Hepatic stellate cell (primary cell): ENCODE measurements around the gene ANKEF1.
"Not testable (repeated sequence)": the region's sequence is repeated elsewhere in the genome, so short reads cannot be mapped to it uniquely, and the experiment has no call there.

Experiments used
- DNase-seq: peaks from one replicate; pipeline ENCODE4 v3.0.0; 2011; ENCODE audit warnings: low spot score

Gene ANKEF1

DNA sequence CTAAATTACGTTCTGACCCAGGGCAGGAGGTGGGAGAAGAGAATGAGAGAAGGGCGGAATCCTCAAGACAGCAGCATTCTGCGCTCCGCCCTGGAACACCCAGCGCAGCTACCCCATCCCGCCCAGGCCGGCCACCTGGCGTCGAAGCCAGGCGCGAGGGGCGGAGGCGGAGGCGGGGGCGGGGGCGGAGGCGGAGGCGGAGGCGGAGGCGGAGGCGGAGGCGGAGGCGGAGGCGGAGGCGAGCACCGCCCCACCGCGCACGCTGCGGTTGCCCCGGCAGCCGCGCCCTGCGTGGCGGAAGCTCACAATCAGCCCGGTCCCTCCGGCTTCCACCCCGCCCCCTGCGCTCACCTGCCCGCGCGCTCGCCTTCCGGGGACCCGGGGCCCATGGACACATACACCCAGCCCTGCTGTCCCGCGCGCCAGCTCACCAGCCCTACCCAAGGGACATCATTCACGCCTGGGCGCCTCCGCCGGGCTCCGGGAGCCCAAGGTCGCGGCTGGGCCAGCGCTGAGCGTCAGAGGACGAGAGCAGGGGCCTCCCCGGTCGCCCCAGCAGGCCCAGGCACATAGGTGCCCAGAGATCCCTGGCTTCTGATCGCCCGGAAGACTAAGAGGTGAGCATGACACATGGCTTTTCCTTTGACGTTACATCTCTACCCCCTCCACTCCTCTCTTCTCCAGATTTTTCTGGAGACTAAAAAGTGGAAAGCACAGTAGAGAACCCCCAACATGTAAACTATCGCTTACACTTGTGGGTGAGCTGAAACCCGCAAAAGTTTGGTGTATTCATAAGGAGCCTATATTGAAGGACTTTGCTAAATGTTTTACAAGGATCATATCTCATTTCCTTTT is at the start of gene ANKEF1:
Gene ANKEF1, plus strand, starts transcription at position 271 of the 855 bp plus-strand sequence. CDS start 3,315 bp downstream, outside the sequence.
- peak; percentile 55 for DNase-seq

DNA sequence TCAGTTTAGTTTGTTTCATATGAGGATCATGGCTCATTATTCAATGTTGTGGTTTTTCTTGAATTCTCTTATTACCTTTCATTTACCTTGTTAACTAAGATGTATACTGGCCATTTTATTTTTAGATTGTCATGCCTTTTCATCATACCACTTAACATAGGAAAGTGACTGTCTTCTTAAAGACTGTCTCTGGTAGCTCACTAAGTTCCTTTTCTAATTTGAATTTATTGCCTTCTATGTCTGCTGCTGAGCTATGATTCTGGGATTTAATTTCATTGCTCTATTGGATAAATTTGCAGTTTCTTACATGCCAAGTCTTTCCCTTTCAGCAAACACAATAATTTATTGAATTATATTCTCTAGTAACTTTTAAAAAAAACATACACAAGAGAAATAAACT is 49.5 kb upstream of the ANKEF1 start:
- DNase-seq = no peak

DNA sequence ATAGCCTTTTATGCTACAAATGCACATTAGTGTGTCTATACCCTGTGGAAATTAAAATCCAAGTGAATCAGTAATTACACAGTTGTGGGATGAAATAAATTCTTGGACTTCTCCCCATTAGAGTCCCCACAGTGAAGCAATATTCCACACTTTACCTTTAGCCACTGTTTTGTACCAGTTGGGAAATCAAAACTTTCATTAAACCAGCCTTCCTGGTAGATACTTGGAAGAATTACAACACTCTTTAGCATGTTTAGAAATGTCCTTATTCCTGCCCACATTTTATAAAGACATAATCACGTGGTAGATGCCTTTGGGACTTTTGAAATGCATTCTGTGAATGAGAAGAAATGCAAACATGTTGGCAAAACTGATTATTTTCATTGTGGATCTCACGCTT is 49.0 kb upstream of the ANKEF1 start:
- no peak for DNase-seq

DNA sequence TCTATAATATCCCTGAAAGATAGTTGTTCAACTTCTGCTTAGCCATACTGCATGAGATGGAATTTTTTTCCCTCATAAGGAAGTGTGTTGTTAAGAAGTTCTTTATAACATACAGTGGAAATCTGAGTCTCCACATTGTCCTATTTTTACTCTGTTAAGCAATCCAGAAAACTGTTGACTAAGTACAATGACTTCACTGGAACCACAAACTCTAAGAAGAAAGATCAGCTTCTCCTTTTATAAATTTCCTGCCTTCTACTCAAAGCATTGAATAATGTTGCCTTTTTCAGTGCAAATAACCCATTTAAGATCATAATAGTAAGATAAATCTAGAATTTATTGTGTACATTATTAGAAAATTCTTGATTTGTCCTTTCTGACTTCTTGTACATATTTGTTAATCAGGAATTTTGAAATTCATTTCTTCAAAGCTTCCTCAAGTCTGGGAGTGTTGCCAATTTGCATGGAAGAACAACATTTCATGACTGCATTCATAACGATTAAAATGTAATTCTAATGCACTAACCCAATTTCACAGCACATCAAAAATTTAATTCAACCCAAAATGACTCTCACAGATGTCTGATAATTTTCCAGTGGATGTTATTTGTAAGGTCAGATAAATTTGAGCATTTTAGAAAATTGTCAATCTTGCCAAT is 45.6 kb upstream of the ANKEF1 start:
- DNase-seq = peak; percentile 4

DNA sequence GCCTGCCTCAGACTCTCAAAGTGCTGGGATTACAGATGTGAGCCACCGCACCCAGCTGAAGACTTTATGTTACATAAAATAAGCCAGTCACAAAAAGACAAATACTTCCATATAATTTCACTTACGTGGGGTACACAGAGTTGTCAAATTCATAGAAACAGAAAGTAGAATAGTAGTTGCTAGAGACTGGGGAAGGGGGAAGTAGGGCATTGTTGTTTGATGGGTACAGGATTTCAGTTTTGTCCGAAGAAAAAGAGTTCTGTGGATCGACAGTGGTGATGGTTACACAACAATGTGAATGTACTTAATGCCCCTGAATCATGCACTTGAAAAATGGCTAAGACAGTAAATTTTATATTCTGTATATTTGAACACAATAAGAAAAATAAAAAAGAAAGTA is 41.6 kb upstream of the ANKEF1 start:
- DNase-seq = no peak

DNA sequence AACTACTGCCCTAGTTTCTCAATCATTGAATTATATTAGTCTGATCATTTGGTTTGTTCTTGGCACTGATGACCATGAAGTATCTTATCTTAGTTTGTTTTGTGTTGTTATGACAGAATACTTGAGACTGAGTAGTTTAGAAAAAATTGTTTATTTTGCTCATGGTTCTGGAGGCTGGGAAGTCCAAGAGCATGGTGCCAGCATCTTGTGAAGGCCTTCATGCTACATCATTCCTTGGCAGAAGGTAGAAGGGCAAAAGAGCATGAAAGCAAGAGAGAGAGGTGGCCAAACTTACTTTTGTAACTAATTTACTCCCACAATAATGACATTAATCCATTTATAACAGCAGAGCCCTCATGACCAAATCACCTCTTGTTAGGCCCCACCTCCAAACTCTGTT is 40.1 kb upstream of the ANKEF1 start:
- DNase-seq = no peak

DNA sequence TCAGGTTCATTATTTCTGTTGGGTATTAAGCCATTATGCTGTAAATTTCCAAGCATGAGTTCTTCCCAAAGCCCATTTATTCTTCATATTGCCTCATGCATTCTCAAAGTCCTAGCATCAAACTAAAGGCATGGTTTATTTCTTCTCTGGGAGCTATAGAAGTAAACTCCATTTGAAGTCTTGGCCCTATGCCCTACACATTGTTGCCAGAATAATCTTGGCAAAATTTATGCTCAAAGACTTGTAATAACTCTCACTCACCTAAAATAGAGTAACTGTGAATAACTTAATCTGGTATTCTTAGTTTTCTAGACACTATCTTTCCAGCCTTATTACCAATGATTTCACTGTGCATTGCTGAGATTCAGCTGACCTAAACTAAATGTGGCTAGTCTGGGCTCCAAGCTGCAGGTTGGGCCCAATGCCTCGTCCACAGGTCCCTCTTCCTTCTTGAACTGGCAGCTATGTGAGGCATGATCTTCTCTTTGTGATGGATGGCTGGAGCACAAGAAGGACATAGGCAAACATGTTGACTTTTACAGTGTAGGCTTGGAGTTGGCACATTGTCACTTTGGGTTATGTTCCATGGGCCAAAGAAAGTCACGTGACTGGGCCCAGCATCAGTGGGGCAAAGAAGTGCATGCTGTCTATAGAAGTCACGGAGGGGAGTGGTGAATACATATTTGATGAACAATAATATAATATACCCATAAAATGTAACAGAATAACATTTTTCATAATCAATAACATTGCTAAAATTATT is 39.1 kb upstream of the ANKEF1 start:
- DNase-seq = no peak

DNA sequence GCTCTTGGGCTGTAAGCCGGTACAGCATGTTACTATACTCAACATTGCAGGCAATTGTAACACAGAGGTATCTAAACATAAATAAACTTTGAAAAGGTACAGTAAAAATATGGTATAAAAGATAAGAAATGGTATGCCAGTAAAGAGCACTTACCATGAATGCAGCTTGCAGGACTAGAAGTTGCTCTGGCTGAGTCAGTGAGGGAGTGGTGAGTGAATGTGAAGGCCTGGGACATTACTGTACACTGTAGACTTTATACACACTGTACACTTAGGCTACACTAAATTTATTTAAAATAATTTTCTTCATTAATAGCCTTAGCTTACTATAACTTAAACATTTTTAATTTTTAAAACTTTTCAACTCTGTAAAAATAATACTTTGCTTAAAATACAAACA is 37.8 kb upstream of the ANKEF1 start:
- DNase-seq = no peak

DNA sequence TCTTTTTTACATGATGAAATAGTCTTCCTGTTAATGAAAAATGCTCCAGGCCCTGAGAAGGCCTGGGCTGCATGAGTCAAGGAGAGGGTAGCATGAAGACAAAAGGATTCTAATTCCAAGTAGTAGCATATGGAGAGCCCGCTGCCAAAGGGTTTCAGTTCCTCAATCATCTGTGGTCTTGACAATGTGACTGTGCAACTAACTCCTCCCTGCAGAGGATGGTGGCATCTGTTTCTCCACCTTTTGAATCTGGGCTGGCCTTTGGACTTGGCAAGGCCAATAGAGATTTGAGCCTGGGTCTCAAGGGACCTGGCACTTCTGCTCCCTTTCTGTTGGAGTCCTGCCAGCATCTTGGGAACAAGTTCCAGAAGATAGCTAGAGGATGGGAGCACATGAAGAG is 35.1 kb upstream of the ANKEF1 start:
- DNase-seq = no peak

DNA sequence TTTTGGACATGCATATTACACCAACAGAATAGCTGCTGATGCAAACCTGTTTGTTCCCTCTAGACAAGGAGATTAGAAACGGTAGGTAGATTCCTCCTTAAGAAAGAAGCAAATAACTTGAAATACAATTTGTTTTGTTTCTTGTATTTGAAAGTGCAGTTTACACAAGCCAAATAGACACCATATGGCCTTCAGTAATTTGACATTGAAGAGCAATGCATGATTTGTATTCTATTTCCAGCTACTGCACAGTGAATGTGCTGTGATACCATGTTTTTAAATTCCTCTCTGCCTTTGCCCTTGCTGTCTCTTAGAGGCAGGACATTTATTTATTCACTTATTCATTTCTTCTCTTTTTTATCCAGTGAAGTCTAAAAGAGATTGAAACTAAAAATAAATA is 31.9 kb upstream of the ANKEF1 start:
- no peak for DNase-seq

DNA sequence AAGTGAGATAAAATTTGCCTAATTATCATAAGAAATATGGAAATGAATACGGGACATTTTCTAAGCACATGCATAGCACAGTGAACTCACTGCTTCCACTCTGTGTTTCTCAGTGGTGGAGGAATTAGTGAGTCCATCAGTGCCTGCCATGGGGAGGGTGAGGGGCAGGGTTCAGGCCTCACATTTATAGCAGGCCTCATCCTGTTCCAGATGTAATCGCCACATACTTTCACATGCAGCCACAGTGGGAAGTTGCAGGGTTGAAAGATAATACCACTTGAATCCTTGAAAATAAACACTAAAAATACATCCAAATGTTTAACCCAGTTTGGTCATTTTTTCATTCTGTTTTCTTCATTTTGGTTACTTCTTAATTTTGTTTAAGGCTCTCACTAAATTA is 29.9 kb upstream of the ANKEF1 start:
- no peak for DNase-seq

DNA sequence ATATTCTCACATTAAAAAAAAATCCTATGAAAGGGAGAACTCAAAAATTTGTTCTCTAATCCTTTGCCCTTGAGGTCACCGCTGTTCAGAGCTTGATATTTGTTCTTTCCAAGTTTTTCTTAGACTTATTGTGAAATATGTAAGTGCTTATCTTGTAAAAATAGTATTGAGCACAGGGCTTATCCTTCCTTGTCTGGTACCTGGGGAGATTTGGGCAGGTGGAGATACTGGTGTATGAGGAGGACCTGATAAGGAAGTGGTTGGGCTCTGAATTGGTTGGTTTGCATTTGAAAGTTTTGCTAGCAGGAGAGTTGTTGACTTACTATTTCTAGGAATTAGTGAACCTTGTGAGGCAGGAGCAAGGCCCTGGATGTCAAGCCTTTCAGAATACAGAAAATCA is 28.9 kb upstream of the ANKEF1 start:
- DNase-seq = no peak

DNA sequence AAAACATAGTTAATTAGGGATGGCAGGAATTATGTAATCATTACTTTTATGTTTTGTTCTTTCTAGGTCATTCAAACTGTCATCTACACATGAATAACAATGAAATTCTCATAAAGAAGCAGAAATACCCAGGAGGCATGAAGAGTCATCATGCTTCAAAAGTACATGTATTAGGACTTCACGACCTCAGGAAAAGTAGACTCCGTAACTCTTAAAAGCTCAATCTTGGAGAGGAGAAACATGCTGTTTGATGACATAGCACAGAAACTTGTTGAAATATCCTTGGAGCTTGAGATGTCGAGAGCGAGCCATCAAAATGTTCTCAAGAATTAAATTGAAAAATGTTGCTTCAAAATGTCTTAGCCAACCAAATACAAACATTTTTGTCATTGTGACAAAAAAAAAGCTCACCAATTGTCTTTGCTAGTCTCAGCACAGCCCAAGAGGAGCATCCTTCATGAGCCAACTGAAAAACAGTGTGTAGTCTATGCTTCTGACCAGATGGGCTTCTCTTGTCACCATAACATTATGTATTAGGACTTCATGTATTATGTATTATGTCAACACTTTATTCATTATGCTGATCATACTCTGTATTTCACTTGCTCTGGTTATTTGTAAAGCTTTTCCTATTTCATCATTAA is 28.2 kb upstream of the ANKEF1 start:
- no peak for DNase-seq

DNA sequence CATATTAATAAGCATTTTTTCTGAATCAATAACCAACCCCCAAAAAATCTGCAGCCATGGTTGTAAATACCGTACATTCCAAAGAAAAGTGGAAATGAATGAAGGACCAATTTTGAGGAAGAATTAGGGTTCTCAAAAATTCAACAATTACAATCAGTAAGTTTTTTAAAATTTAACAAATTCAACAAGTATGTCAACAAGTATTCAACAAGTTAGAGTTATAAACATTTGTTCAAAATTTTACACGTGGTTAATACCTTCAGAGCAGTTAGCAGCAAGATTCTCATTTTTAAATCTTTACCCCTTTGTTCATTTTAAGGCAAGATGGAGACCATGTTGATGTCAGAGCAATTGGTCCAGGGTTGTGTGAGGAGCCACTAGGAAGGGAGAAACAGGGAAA is 27.6 kb upstream of the ANKEF1 start:
- no peak for DNase-seq

DNA sequence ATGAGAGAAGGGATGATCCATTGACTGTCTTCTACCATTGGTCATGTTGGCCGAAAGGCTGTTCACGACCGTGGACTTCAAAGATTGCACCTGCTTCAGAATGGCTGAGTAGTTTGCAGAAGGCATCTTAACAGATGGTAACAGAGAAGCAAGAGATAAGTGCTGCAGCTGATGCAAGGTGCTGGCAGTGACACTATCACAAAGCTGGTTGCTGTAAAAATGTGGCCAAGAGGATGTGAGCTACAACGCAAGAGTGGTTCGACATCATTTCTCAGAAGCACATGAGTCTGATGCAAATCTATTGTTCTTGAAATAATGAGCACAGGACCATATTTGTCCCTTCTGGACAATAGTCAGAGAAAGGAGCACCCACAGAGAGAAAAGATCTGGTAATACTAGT is 27.0 kb upstream of the ANKEF1 start:
- DNase-seq = no peak

DNA sequence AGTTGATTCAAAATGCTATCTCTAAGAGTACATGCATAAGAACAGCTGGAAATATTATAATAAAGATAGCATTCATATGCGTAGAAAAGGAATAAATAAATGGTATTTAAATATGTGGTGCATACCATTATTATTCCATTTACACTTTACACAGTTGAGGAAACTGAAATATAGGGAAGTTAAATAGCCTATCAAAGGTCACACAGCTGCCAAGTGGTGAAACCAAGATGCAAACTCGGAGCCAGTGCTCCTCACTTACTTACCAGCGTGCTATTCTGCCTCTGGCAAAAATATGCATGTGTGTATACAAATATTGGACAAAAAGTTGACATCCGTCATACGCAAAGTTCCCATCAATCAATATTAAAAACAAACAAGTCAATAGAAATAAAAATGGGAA is 22.3 kb upstream of the ANKEF1 start:
- no peak for DNase-seq

DNA sequence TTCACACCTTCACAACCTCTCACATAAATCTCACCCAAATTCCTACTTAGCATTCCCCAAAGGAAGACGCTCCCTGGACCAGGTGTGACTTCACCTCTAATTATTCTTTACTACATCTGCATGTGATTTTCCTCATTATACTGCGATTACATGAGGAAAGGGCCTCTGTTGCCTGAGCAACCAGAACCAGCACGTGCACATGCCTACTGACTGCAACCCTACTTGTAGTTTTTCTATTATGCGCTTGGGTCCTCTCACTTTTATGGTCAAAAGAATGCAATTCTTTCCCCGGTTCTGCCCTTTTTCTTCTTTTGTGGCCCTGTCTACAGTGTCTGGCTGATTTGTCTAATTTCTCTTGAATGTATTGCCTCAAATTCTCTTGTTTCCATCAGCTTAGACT is 20.4 kb upstream of the ANKEF1 start:
- no peak for DNase-seq

DNA sequence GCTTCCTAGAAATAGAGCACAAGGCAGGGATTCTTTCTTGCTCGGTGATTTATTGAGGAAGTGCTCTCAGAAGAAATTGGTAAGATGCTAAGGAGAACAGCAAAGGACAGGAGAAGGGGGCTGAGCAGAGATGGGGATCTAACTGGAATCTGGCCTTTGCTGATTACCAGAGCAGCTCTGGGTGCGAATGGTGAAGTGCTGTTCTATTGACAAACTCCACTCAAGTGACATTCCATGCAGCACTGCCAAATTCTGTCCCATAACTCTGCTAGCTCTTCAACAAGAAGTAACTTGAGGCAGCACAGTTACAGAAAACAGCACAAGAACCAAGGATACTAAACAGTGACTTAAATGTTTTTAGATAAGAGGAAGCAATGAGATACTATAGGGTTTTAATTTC is 13.8 kb upstream of the ANKEF1 start:
- no peak for DNase-seq

DNA sequence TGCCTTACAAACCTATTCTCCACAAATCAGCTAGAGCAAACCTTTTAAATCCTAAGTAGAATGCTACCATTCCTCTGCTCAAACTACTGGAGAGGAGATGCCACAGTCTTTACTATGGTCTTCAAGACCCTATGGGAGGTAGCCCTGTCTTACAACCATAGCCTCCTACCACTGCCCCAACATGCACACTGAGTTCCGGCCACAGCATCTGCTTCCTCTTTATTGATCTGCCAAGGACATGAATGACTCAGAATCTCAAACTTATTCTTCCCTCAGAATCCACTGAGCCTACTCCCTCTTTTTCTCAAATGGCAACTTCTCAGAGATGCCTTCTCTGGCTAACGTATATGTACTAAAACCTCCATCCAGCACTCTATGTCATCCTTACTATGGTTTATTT is 12.2 kb upstream of the ANKEF1 start:
- no peak for DNase-seq

DNA sequence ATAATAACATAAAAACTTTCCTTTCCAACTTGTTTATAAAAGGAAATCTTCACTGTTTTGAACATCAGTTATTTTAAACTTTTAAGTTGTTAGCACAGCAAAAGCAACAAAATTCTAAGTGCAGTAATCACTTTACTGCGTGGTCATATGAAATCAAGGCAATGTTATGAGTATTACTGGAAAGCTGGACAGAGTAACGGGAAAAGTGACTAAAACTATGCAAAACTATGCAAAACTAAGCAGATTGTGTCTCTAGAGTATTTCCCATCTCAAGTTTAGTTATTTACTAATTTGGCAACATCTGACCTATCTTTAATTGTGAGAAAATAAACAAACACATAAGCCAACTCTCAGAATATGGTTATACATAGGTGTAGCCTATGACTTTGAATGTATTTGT is 10.9 kb upstream of the ANKEF1 start:
- no peak for DNase-seq

DNA sequence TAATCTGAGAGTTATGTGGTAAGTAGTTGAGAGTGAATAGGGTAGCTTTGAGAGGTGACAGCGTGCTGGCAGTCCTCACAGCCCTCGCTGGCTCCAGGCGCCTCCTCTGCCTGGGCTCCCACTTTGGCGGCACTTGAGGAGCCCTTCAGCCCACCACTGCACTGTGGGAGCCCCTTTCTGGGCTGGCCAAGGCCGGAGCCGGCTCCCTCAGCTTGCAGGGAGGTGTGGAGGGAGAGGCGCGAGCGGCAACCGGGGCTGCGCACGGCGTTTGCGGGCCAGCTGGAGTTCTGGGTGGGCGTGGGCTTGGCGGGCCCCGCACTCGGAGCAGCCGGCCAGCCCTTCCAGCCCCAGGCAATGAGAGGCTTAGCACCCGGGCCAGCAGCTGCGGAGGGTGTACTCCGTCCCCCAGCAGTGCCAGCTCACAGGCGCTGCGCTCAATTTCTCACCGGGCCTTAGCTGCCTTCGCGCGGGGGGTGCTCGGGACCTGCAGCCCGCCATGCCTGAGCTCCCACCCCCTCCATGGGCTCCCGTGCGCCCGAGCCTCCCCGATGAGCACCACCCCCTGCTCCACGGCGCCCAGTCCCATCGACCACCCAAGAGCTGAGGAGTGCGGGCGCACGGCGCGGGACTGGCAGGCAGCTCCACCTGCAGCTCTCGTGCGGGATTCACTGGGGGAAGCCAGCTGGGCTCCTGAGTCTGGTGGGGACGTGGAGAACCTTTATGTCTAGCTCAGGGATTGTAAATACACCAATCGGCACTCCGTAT is 3.2 kb upstream of the ANKEF1 start:
- not testable (repeated sequence) for DNase-seq

DNA sequence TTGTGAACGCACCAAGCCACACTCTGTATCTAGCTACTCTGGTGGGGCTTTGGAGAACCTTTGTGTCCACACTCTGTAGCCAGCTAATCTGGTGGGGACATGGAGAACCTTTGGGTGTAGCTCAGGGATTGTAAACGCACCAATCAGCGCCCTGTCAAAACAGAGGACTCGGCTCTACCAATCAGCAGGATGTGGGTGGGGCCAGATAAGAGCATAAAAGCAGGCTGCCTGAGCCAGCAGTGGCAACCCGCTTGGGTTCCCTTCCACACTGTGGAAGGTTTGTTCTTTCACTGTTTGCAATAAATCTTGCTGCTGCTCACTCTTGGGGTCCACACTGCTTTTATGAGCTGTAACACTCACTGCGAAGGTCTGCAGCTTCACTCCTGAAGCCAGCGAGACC is 2.5 kb upstream of the ANKEF1 start:
- not testable (repeated sequence) for DNase-seq
